Aorta (tissue), 5 donors: Measurements from ENCODE around the gene PUSL1. TPM values are rescaled to one million over a fixed set of nuclear protein-coding genes. Genes with fewer than 3 reads are reported as not detected.

Source experiments
- ATAC-seq: fragments of 200-7000 bp; cut with Tn5 transposase; one replicate; pipeline ENCODE4 v1.9.1; 2022; ENCODE audit warnings: moderate library complexity; ENCODE audit not compliant: low FRiP score
- DNase-seq, 2 donors: peaks; one replicate each; pipeline ENCODE4 v3.0.0-alpha.2; 2020
- H3K27ac ChIP-seq, 2 donors: one replicate each; pipeline ENCODE4 v1.5.1; 2013; ENCODE audit warnings: low read length in 2 of 2, mild to moderate bottlenecking in 2 of 2, moderate library complexity in 2 of 2, control low read depth in 1 of 2, inconsistent platforms in 1 of 2, low read depth in 1 of 2
- H3K27me3 ChIP-seq, 2 donors: one replicate each; pipeline ENCODE4 v1.6.1; 2013; ENCODE audit warnings: control low read depth in 1 of 2, low read length in 1 of 2, mild to moderate bottlenecking in 1 of 2, moderate library complexity in 1 of 2; ENCODE audit not compliant: insufficient read depth in 2 of 2, control insufficient read depth in 1 of 2
- H3K36me3 ChIP-seq, 2 donors: one replicate each; pipeline ENCODE4 v1.6.1; 2013; ENCODE audit warnings: control low read depth in 1 of 2, low read length in 1 of 2, mild to moderate bottlenecking in 1 of 2; ENCODE audit not compliant: insufficient read depth in 2 of 2, control insufficient read depth in 1 of 2
- H3K4me1 ChIP-seq, 2 donors: one replicate each; pipeline ENCODE4 v1.6.1; 2013; ENCODE audit warnings: low read length in 2 of 2, control low read depth in 1 of 2, mild to moderate bottlenecking in 1 of 2, moderate library complexity in 1 of 2; ENCODE audit not compliant: insufficient read depth in 2 of 2, control insufficient read depth in 1 of 2
- H3K4me3 ChIP-seq, 2 donors: one replicate each; pipeline ENCODE4 v1.5.1; 2013; ENCODE audit warnings: low read length in 2 of 2, control low read depth in 1 of 2, mild to moderate bottlenecking in 1 of 2
- H3K9me3 ChIP-seq: one replicate; pipeline ENCODE4 v1.6.1; 2013; ENCODE audit warnings: mild to moderate bottlenecking, low read length; ENCODE audit not compliant: control insufficient read depth
- WGBS, 2 donors: extraction: QIAGEN DNeasy Blood & Tissue Kit; methylation state at CpG; one replicate each; pipeline ENCODE4 v1.1.7; 2013; 5-methylcytosine and 5-hydroxymethylcytosine counted together
- intact Hi-C, 2 donors: fragments of 100-400 bp; cut with DNase I; formaldehyde crosslinking; loops; one replicate each; pipeline versions ENCODE4 v1.14.2 to v1.15.0; 2022
- polyA plus RNA-seq, 2 donors: library from polyadenylated mRNA; stranded (reverse); fragments of 200-250 nt; gene quantifications; one replicate each; pipeline ENCODE4 v1.2.3, GENCODE V29; 2013
- total RNA-seq, 2 donors: library from RNA; stranded (reverse); fragmentation: NEBNext Ultra II Directional; extraction: Animal tissue kit (Norgen Biotek cat#: 25700); gene quantifications; one replicate each; pipeline ENCODE4 v1.2.1, GENCODE V29; 2021
- donor health status: healthy with polysubstance abuse.
- donor health status: Bipolar disorder and iron deficiency.
- donor health status: DM: no; HTN: no; CAD: no.
- donor health status: DM: no; HTN: no; CAD: no.
- donor health status: DM: yes; HTN: yes; CAD: no.

The PUSL1 gene
- total and polyA plus RNA-seq, 4 donors = 5.8 to 13.7 (median 10.0) TPM

- no peak for DNase-seq
- Histone ChIP-seq H3K4me3 (no peak overlapping the region), H3K9me3 (no peaks in the 10 kb centered on the region), H3K36me3 (peaks cover 0 to 4% of the 10 kb centered on the region in 2 donors), H3K27me3 (no peaks in the 10 kb centered on the region), H3K27ac (no peak overlapping the region), H3K4me1 (no peaks in the 10 kb centered on the region)
- intact Hi-C loops = no loop called here
- ATAC-seq = no peak
- 94 to 97% methylated on average over 32 of the region's 32 CpGs for WGBS, 2 donors
Measured at GRCh38 chr1:1336931-1337792, 28.8 kb downstream of the PUSL1 start.

GRCh38 chr1:1337793-1338147 lies 29.4 kb downstream of the PUSL1 start:
- Histone ChIP-seq H3K27ac (no peak overlapping the region), H3K9me3 (no peaks in the 10 kb centered on the region), H3K4me1 (no peaks in the 10 kb centered on the region), H3K4me3 (no peak overlapping the region), H3K27me3 (no peaks in the 10 kb centered on the region), H3K36me3 (peaks cover 0 to 4% of the 10 kb centered on the region in 2 donors)
- intact Hi-C loops = no loop called here
- ATAC-seq (no peak), DNase-seq (no peak)
- WGBS, 2 donors = 78 to 82% methylated on average over 18 of the region's 18 CpGs

DNA sequence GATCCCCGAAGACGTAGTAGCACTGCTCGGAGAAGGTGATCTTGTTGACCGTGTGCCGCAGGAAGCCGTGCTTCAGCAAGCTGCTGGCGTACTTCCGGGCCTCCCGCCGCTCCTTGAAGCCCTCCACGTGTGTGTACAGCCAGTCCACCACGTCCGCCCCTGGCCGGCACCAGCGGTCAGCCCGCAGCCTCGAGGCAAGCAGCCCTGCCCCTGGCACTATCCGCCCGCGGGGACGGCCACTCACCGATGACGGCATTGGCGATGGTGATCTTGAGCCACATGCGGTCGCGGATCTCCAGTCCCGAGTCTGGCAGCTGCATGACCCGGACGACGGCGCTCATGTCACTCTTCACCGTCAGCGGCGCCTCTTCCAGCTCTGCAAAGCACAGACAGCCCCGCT lies 29.9 kb downstream of the PUSL1 start:
- no peak for DNase-seq
- Histone ChIP-seq H3K27me3 (no peaks in the 10 kb centered on the region), H3K4me3 (no peak overlapping the region), H3K36me3 (peaks cover 0 to 4% of the 10 kb centered on the region in 2 donors), H3K9me3 (no peaks in the 10 kb centered on the region), H3K27ac (no peak overlapping the region), H3K4me1 (no peaks in the 10 kb centered on the region)
- intact Hi-C loops = no loop called here
- ATAC-seq = no peak
- WGBS, 2 donors = 94 to 95% methylated on average over 36 of the region's 36 CpGs

GRCh38 chr1:1340185-1340584 lies 31.8 kb downstream of the PUSL1 start:
- Histone ChIP-seq H3K4me1 (no peaks in the 10 kb centered on the region), H3K9me3 (no peaks in the 10 kb centered on the region), H3K36me3 (peaks cover 0 to 4% of the 10 kb centered on the region in 2 donors), H3K27me3 (no peaks in the 10 kb centered on the region), H3K4me3 (no peak overlapping the region), H3K27ac (no peak overlapping the region)
- DNase-seq (no peak), ATAC-seq (no peak)
- intact Hi-C loops = no loop called here
- WGBS, 2 donors = 89 to 92% methylated on average over 21 to 23 of the region's 23 CpGs

DNA sequence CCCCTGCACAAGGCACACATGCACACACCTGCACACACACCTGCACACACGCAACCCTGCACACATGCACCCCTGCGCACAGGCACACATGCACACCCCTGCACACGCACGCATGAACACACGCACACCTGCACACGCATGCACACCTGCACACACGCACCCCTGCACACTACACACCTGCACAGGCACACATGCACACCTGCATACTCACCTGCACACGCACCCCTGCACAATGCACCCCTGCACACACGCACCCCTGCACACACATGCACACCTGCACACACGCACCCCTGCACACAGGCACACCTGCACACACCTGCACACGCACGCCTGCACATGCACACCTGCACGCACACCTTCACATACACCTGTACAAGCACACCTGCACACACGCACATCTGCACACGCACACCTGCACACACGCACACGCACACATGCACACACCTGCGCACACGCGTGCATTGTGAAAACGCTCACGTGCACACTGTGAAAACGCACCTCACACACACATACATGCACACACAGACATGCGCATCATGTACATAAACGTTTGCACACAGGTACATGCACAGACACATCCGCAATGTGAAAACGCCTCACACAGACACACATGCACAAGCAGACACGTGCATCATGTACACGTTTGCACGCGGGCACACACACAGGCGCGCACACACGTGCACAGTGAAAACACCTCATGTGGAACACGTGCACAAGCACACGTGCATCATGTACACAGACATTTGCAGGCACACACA lies 32.6 kb downstream of the PUSL1 start:
- no peaks in the 10 kb centered on the region for H3K9me3 ChIP-seq
- H3K4me3 ChIP-seq = no peak overlapping the region
- peaks cover 0 to 4% of the 10 kb centered on the region in 2 donors for H3K36me3 ChIP-seq
- intact Hi-C loops = no loop called here
- DNase-seq (no peak), ATAC-seq (no peak)
- WGBS, 2 donors = 90 to 92% methylated on average over 36 of the region's 36 CpGs
- H3K27me3 ChIP-seq = no peaks in the 10 kb centered on the region
- no peaks in the 10 kb centered on the region for H3K4me1 ChIP-seq
- no peak overlapping the region for H3K27ac ChIP-seq

GRCh38 chr1:1341549-1342021 lies 33.2 kb downstream of the PUSL1 start:
- no peak for DNase-seq
- Histone ChIP-seq H3K4me3 (no peak overlapping the region), H3K36me3 (peaks cover 0 to 4% of the 10 kb centered on the region in 2 donors), H3K27ac (no peak overlapping the region), H3K27me3 (no peaks in the 10 kb centered on the region), H3K4me1 (no peaks in the 10 kb centered on the region), H3K9me3 (no peaks in the 10 kb centered on the region)
- 92% methylated on average over 17 of the region's 17 CpGs for WGBS, 2 donors
- ATAC-seq = no peak
- intact Hi-C loops = no loop called here

GRCh38 chr1:1342061-1342562 lies 33.7 kb downstream of the PUSL1 start:
- ATAC-seq = no peak
- Histone ChIP-seq H3K9me3 (no peaks in the 10 kb centered on the region), H3K27me3 (no peaks in the 10 kb centered on the region), H3K4me3 (no peak overlapping the region), H3K36me3 (peaks cover 0 to 4% of the 10 kb centered on the region in 2 donors), H3K4me1 (no peaks in the 10 kb centered on the region), H3K27ac (no peak overlapping the region)
- 90 to 93% methylated on average over 28 of the region's 28 CpGs for WGBS, 2 donors
- DNase-seq = no peak
- intact Hi-C loops = no loop called here

GRCh38 chr1:1342584-1343115 lies 34.3 kb downstream of the PUSL1 start:
- H3K27me3 ChIP-seq = no peaks in the 10 kb centered on the region
- intact Hi-C loops = no loop called here
- no peak overlapping the region for H3K27ac ChIP-seq
- WGBS, 2 donors = 87 to 89% methylated on average over 18 of the region's 18 CpGs
- H3K4me3 ChIP-seq = no peak overlapping the region
- H3K36me3 ChIP-seq = peaks cover 0 to 4% of the 10 kb centered on the region in 2 donors
- ATAC-seq = no peak
- H3K9me3 ChIP-seq = no peaks in the 10 kb centered on the region
- DNase-seq = no peak
- H3K4me1 ChIP-seq = no peaks in the 10 kb centered on the region
